GM21360 (cell line): ENCODE data around the gene ZSWIM3.

Experiments
- ATAC-seq: cut with Tn5 transposase; IDR thresholded peaks from one replicate; pipeline ENCODE4 v1.9.1; 2021; ENCODE audit warnings: mild to moderate bottlenecking, moderate library complexity; ENCODE audit not compliant: unreplicated experiment

Gene ZSWIM3

GRCh38 chr20:45832619-45833018, 24.8 kb upstream of the ZSWIM3 start:
- ATAC-seq = no peak

- no peak for ATAC-seq
These were observed 24.2 kb upstream of the ZSWIM3 start, which contains the start of gene SNX21 for GRCh38 chr20:45833030-45833882. TSS of gene SNX21 (plus strand) at chr20:45833799. CDS start at chr20:45833920, 121 bp downstream.

GRCh38 chr20:45833883-45834796, 23.3 kb upstream of the ZSWIM3 start:
- ATAC-seq = no peak

GRCh38 chr20:45834797-45835161, 22.6 kb upstream of the ZSWIM3 start:
- no peak for ATAC-seq

GRCh38 chr20:45835329-45835765, 22.1 kb upstream of the ZSWIM3 start:
- ATAC-seq = no peak

DNA sequence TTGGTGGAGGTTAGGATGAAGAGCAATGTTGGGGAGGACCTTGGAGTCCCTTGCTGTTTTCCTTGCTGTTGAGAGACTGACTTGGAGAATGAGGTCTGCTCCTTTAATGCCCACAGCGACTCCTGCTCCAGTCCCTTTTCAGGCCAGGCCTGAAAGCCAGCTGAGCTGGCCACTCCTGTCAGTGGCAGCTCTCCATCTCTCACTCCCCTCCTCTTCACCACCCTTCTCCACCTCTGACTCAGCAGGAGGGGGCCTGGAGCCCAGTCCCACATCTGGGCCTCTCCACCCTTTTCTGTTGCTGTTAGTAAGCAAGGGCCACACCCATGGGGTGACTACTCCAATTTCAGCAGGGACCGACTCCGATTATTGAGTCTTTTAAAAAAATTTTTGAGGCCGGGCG, 21.6 kb upstream of the ZSWIM3 start:
- ATAC-seq = no peak

DNA sequence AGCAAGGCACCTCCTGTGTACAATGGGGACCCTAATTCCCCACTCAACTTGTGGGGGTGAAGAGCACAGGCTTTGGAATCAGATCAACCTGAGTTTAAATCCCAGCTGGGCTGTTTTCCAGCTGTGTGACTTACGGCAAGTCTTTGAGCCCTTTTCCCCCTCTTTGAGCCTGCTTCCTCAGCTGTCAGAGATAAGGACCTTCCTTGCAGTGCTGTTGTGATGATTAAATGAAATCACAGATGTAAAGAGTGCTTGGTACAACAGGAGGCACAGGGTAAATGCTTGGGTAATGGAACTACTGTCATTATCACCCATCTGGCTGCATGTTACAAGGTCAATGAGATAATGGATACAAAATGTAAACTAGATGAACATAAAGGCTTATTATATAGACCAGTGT, 20.6 kb upstream of the ZSWIM3 start:
- ATAC-seq = no peak

GRCh38 chr20:45840700-45841198, 16.7 kb upstream of the ZSWIM3 start:
- no peak for ATAC-seq

- ATAC-seq = no peak
These were observed 15.8 kb upstream of the ZSWIM3 start for GRCh38 chr20:45841407-45842129.

GRCh38 chr20:45842169-45842812, 15.1 kb upstream of the ZSWIM3 start:
- peak; percentile 76 for ATAC-seq

DNA sequence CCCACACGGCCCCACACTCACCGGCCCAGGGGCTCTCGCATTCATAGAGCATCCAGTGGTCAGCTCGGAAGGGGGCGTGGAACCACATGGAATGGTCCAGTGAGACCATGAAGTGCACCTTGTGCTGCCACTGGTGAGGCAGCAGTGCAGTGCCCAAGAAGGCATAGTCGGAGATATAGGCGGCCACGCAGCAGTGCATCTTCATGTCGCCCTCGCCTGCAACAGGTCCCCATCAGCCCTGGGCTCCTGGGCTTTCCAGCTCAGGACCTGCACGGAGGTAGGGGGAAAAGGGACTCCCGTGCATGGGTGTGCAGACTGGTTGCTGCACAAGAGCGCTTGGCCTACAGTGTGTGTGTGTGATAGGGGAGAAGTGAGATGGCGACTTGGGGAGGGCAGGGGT, 13.9 kb upstream of the ZSWIM3 start:
- no peak for ATAC-seq

DNA sequence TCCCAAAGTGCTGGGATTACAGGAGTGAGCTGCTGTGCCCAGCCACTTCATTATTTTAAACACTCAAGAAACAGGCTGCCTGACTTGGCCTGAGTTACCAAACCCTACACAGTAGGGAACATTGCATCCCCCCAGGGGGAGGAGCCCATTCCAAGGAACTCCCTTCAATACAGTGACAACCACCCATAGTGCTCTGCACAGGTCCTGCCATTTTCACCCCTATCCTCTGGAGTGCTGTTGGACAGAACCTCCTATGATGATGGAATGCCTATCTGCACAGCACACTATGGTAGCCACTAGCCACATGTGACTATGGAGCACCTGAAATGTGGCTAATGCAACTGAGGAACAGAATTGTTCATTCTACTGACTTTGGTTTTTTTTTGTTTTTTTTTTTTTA, 12.0 kb upstream of the ZSWIM3 start:
- ATAC-seq = no peak

- ATAC-seq = no peak
These were observed 9.0 kb upstream of the ZSWIM3 start for GRCh38 chr20:45848421-45848820.

- ATAC-seq = no peak
These were observed 8.3 kb upstream of the ZSWIM3 start for GRCh38 chr20:45848969-45849582.

GRCh38 chr20:45850238-45850637, 7.2 kb upstream of the ZSWIM3 start:
- ATAC-seq = no peak

- ATAC-seq = no peak
These were observed 6.5 kb upstream of the ZSWIM3 start for GRCh38 chr20:45850926-45851325.

- ATAC-seq = no peak
These were observed 5.9 kb upstream of the ZSWIM3 start for GRCh38 chr20:45851501-45851900.

- ATAC-seq = no peak
These were observed 5.1 kb upstream of the ZSWIM3 start for GRCh38 chr20:45852326-45852725.

DNA sequence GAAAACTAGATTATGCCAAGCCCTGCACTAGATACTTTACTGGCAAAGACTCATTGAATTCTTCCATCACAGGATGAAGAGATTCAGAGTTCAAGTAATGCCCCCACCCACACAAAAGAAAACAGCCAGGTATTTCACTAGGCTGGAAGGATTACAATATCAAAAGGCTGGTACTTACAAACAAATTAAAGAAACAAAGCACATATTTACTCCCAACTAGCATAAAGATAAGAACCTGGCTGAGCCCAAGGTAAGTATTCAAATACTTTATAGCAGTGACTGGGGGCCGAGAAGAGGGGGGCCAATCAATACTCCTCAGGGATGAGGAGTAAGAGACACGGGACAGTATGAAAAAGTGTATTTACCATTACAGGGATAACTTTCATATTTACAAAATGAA, 3.9 kb upstream of the ZSWIM3 start:
- no peak for ATAC-seq

GRCh38 chr20:45857882-45858216, 435 bp downstream of the ZSWIM3 start:
- peak; percentile 15 for ATAC-seq
